Ascending aorta (tissue), 2 donors: Measurements from ENCODE around the gene SH2D7. TPM values are rescaled to one million over a fixed set of nuclear protein-coding genes. Genes with fewer than 3 reads are reported as not detected.

Experiments
- DNase-seq, 2 donors: peaks; one replicate each; pipeline ENCODE4 v3.0.0-alpha.2; 2019; ENCODE audit warnings: low spot score in 2 of 2
- H3K27ac ChIP-seq, 2 donors: fragments of 200-600 bp; sonication (generic); one replicate each; pipeline ENCODE4 v1.5.1; 2016 to 2017; ENCODE audit warnings: mild to moderate bottlenecking in 1 of 2
- H3K27me3 ChIP-seq: fragments of 200-600 bp; sonication (generic); one replicate; pipeline ENCODE4 v1.5.1; 2017
- H3K36me3 ChIP-seq, 2 donors: fragments of 200-600 bp; sonication (generic); one replicate each; pipeline ENCODE4 v1.5.1; 2016
- H3K4me1 ChIP-seq, 2 donors: fragments of 200-600 bp; sonication (generic); one replicate each; pipeline ENCODE4 v1.5.1; 2016 to 2017; ENCODE audit warnings: mild to moderate bottlenecking in 1 of 2
- H3K4me3 ChIP-seq, 2 donors: fragments of 200-600 bp; sonication (generic); one replicate each; pipeline ENCODE4 v1.5.1; 2016 to 2017; ENCODE audit warnings: mild to moderate bottlenecking in 1 of 2
- H3K9me3 ChIP-seq, 2 donors: fragments of 200-600 bp; sonication (generic); one replicate each; pipeline ENCODE4 v1.5.1; 2016
- intact Hi-C: fragments of 100-400 bp; cut with DNase I; formaldehyde crosslinking; loops from one replicate; pipeline ENCODE4 v1.15.1; 2023
- total RNA-seq: library from RNA; depleted of rRNA; stranded (reverse); fragments of >200 nt; gene quantifications from one replicate; pipeline ENCODE4 v1.1.0, GENCODE V29; 2016
- TF ChIP-seq, protein P1 (sequence below), 3 experiments: fragments of 200-600 bp in 2 of 3; fragments of 450-650 bp in 1 of 3; sonication (generic) in 2 of 3; IDR thresholded peaks; one replicate each; pipeline ENCODE4 v1.5.1; 2016 to 2019; ENCODE audit warnings: antibody characterized with exemption in 3 of 3, mild to moderate bottlenecking in 1 of 3, moderate library complexity in 1 of 3

Gene SH2D7
- total RNA-seq, 1 donor from 2014 or later = not detected

- TF ChIP-seq, protein P1, sequence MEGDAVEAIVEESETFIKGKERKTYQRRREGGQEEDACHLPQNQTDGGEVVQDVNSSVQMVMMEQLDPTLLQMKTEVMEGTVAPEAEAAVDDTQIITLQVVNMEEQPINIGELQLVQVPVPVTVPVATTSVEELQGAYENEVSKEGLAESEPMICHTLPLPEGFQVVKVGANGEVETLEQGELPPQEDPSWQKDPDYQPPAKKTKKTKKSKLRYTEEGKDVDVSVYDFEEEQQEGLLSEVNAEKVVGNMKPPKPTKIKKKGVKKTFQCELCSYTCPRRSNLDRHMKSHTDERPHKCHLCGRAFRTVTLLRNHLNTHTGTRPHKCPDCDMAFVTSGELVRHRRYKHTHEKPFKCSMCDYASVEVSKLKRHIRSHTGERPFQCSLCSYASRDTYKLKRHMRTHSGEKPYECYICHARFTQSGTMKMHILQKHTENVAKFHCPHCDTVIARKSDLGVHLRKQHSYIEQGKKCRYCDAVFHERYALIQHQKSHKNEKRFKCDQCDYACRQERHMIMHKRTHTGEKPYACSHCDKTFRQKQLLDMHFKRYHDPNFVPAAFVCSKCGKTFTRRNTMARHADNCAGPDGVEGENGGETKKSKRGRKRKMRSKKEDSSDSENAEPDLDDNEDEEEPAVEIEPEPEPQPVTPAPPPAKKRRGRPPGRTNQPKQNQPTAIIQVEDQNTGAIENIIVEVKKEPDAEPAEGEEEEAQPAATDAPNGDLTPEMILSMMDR (IDR thresholded peaks at IDR 0.05) = no peak
- intact Hi-C loops = no loop called here
- Histone ChIP-seq H3K9me3 (no peaks in the 10 kb centered on the region), H3K27ac (no peak overlapping the region), H3K4me1 (no peaks in the 10 kb centered on the region), H3K36me3 (no peaks in the 10 kb centered on the region), H3K27me3 (no peaks in the 10 kb centered on the region), H3K4me3 (no peak overlapping the region)
- DNase-seq = no peak
Measured at GRCh38 chr15:78101423-78102105, 9.2 kb downstream of the SH2D7 start.

DNA sequence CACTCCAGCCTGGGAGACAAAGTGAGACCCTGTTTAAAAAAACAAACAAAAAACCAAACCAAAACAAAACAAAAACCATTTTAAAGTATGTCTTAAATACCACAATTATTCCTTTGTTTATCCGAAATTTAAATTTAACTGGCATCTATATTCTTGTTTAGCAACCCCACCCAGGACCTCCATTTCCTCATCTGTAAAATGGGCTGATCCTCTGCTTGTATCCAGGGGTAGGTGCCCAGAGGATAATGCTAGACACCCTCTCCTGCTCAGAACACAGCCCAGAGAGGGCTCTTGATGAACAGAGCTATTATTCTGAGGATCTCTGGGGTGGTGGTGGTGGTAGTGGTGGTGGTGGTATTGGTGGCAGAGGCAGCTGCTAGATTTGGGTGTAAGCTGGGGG is 9.8 kb downstream of the SH2D7 start:
- TF ChIP-seq, protein P1 (IDR thresholded peaks at IDR 0.05) = no peak
- intact Hi-C loops = no loop called here
- Histone ChIP-seq H3K36me3 (no peaks in the 10 kb centered on the region), H3K4me3 (no peak overlapping the region), H3K4me1 (no peaks in the 10 kb centered on the region), H3K27me3 (no peaks in the 10 kb centered on the region), H3K27ac (no peak overlapping the region), H3K9me3 (no peaks in the 10 kb centered on the region)
- no peak for DNase-seq

- intact Hi-C loops = no loop called here
Measured at GRCh38 chr15:78102741-78103140, 10.4 kb downstream of the SH2D7 start.

GRCh38 chr15:78103406-78104118 is 11.2 kb downstream of the SH2D7 start:
- Histone ChIP-seq H3K36me3 (no peaks in the 10 kb centered on the region), H3K9me3 (no peaks in the 10 kb centered on the region), H3K27me3 (no peaks in the 10 kb centered on the region), H3K27ac (no peak overlapping the region), H3K4me1 (no peaks in the 10 kb centered on the region), H3K4me3 (no peak overlapping the region)
- TF ChIP-seq, protein P1 (IDR thresholded peaks at IDR 0.05) = no peak
- intact Hi-C loops = no loop called here
- no peak for DNase-seq

More at GRCh38 chr15:78102741-78103140, 10.4 kb downstream of the SH2D7 start:
- Histone ChIP-seq H3K27ac (no peak overlapping the region), H3K27me3 (no peaks in the 10 kb centered on the region), H3K9me3 (no peaks in the 10 kb centered on the region), H3K4me3 (no peak overlapping the region), H3K4me1 (no peaks in the 10 kb centered on the region), H3K36me3 (no peaks in the 10 kb centered on the region)
- DNase-seq = no peak
- TF ChIP-seq, protein P1 (IDR thresholded peaks at IDR 0.05) = no peak

GRCh38 chr15:78104119-78104479 is 11.7 kb downstream of the SH2D7 start:
- Histone ChIP-seq H3K27ac (no peak overlapping the region), H3K4me3 (no peak overlapping the region), H3K9me3 (no peaks in the 10 kb centered on the region), H3K36me3 (no peaks in the 10 kb centered on the region), H3K4me1 (no peaks in the 10 kb centered on the region), H3K27me3 (no peaks in the 10 kb centered on the region)
- DNase-seq = no peak
- intact Hi-C loops = no loop called here
- TF ChIP-seq, protein P1 (IDR thresholded peaks at IDR 0.05) = no peak
